ENCODE data around the gene SLC10A6.

The SLC10A6 gene

GRCh38 chr4:86818211-86818610 is 31.0 kb downstream of the SLC10A6 start:
- no peak for TF ChIP-seq CTCF (IDR thresholded peaks at IDR 0.05; ENCODE audit: extremely low read depth, missing control alignments)
- no peak for DNase-seq (ENCODE audit: low spot score)

GRCh38 chr4:86816501-86817273 is 32.5 kb downstream of the SLC10A6 start:
- no peak for TF ChIP-seq CTCF (IDR thresholded peaks at IDR 0.05; ENCODE audit: extremely low read depth, missing control alignments)
- DNase-seq (ENCODE audit: low spot score), result no peak

GRCh38 chr4:86815653-86816052 is 33.5 kb downstream of the SLC10A6 start:
- TF ChIP-seq CTCF (IDR thresholded peaks at IDR 0.05; ENCODE audit: extremely low read depth, missing control alignments), result no peak
- DNase-seq (ENCODE audit: low spot score), result no peak

GRCh38 chr4:86810847-86811246 is 38.3 kb downstream of the SLC10A6 start:
- no peak for DNase-seq (ENCODE audit: low spot score)
- no peak for TF ChIP-seq CTCF (IDR thresholded peaks at IDR 0.05; ENCODE audit: extremely low read depth, missing control alignments)

- DNase-seq (ENCODE audit: low spot score), result no peak
- TF ChIP-seq CTCF (IDR thresholded peaks at IDR 0.05; ENCODE audit: extremely low read depth, missing control alignments), result no peak
Measured at GRCh38 chr4:86809809-86810208, 39.4 kb downstream of the SLC10A6 start.

GRCh38 chr4:86791126-86791525 is 58.1 kb downstream of the SLC10A6 start:
- no peak for DNase-seq (ENCODE audit: low spot score)
- no peak for TF ChIP-seq CTCF (IDR thresholded peaks at IDR 0.05; ENCODE audit: extremely low read depth, missing control alignments)

GRCh38 chr4:86788826-86789225 is 60.4 kb downstream of the SLC10A6 start:
- no peak for DNase-seq (ENCODE audit: low spot score)
- no peak for TF ChIP-seq CTCF (IDR thresholded peaks at IDR 0.05; ENCODE audit: extremely low read depth, missing control alignments)
